Measurements from ENCODE around the gene CUL3.

DNA sequence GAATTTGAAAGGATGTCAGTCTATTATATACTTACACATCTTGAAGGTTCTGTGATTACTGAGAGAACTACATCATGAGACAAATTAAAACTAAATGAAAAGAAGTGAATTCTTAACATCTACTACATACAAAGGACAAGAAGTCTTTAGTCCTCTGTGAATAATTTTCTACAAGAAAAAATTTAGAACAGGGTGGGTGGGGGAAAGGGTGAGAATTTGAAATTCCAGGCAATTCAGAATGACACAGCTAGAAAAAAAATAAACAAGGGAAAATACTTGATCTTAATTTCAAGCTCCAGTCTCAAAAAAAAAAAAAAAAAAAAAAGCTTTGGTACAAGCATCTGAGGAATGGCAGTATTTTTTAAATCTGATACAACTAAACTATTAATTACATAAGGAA is 15.5 kb downstream of the CUL3 start:
- TF ChIP-seq, protein P1, sequence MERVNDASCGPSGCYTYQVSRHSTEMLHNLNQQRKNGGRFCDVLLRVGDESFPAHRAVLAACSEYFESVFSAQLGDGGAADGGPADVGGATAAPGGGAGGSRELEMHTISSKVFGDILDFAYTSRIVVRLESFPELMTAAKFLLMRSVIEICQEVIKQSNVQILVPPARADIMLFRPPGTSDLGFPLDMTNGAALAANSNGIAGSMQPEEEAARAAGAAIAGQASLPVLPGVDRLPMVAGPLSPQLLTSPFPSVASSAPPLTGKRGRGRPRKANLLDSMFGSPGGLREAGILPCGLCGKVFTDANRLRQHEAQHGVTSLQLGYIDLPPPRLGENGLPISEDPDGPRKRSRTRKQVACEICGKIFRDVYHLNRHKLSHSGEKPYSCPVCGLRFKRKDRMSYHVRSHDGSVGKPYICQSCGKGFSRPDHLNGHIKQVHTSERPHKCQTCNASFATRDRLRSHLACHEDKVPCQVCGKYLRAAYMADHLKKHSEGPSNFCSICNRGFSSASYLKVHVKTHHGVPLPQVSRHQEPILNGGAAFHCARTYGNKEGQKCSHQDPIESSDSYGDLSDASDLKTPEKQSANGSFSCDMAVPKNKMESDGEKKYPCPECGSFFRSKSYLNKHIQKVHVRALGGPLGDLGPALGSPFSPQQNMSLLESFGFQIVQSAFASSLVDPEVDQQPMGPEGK (CRISPR knock-in tag; IDR thresholded peaks at IDR 0.05; ENCODE audit: borderline replicate concordance), result no peak
- TF ChIP-seq ARNTL (CRISPR knock-in tag; IDR thresholded peaks at IDR 0.05; ENCODE audit: borderline replicate concordance, low read depth) (no peak), RARB (CRISPR knock-in tag; IDR thresholded peaks at IDR 0.05) (no peak), ZFP30 (CRISPR knock-in tag; IDR thresholded peaks at IDR 0.05) (no peak), ESRRG (CRISPR knock-in tag; IDR thresholded peaks at IDR 0.05) (no peak), ZFP3 (CRISPR knock-in tag; IDR thresholded peaks at IDR 0.05) (no peak), ZC3H10 (CRISPR knock-in tag; IDR thresholded peaks at IDR 0.05) (no peak), PPARA (CRISPR knock-in tag; IDR thresholded peaks at IDR 0.05; ENCODE audit: borderline replicate concordance) (no peak), TOX (CRISPR knock-in tag; IDR thresholded peaks at IDR 0.05; ENCODE audit: borderline replicate concordance) (no peak)
- TF ChIP-seq, protein P2, sequence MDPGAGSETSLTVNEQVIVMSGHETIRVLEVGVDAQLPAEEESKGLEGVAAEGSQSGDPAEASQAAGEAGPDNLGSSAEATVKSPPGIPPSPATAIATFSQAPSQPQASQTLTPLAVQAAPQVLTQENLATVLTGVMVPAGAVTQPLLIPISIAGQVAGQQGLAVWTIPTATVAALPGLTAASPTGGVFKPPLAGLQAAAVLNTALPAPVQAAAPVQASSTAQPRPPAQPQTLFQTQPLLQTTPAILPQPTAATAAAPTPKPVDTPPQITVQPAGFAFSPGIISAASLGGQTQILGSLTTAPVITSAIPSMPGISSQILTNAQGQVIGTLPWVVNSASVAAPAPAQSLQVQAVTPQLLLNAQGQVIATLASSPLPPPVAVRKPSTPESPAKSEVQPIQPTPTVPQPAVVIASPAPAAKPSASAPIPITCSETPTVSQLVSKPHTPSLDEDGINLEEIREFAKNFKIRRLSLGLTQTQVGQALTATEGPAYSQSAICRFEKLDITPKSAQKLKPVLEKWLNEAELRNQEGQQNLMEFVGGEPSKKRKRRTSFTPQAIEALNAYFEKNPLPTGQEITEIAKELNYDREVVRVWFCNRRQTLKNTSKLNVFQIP (CRISPR knock-in tag; IDR thresholded peaks at IDR 0.05; ENCODE audit: borderline replicate concordance, low read depth), result no peak

Data from SK-N-SH treated with all-trans-retinoic acid at 6 μM for 48 hours (cell line).